ENCODE measurements around the gene ENC1.

The ENC1 gene

GRCh38 chr5:74670396-74671038 is 30.0 kb upstream of the ENC1 start:
- Histone ChIP-seq H3K4me3 (no peak overlapping the region), H3K27me3 (peaks cover 0 to 2% of the 10 kb centered on the region in 2 donors), H3K27ac (no peak overlapping the region), H3K4me1 (peaks cover 0 to 22% (median 12%) of the 10 kb centered on the region in 4 donors), H3K9me3 (no peaks in the 10 kb centered on the region), H3K36me3 (no peaks in the 10 kb centered on the region)
- no peak for DNase-seq
- intact Hi-C loops (cut with DNase I; ENCODE audit: low total_unique reads): loop anchor here (5.0 kb wide), 1 partner anchor 247 kb away; no protein-coding TSS in a partner anchor
- TF ChIP-seq, protein P1, sequence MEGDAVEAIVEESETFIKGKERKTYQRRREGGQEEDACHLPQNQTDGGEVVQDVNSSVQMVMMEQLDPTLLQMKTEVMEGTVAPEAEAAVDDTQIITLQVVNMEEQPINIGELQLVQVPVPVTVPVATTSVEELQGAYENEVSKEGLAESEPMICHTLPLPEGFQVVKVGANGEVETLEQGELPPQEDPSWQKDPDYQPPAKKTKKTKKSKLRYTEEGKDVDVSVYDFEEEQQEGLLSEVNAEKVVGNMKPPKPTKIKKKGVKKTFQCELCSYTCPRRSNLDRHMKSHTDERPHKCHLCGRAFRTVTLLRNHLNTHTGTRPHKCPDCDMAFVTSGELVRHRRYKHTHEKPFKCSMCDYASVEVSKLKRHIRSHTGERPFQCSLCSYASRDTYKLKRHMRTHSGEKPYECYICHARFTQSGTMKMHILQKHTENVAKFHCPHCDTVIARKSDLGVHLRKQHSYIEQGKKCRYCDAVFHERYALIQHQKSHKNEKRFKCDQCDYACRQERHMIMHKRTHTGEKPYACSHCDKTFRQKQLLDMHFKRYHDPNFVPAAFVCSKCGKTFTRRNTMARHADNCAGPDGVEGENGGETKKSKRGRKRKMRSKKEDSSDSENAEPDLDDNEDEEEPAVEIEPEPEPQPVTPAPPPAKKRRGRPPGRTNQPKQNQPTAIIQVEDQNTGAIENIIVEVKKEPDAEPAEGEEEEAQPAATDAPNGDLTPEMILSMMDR (IDR thresholded peaks at IDR 0.05): no peak

- Histone ChIP-seq H3K27ac (no peak overlapping the region), H3K4me1 (peaks cover 0 to 22% (median 12%) of the 10 kb centered on the region in 4 donors), H3K4me3 (no peak overlapping the region), H3K9me3 (no peaks in the 10 kb centered on the region), H3K36me3 (no peaks in the 10 kb centered on the region), H3K27me3 (peaks cover 0 to 2% of the 10 kb centered on the region in 2 donors)
- no peak for DNase-seq
- intact Hi-C loops (cut with DNase I; ENCODE audit: low total_unique reads): loop anchor here (5.0 kb wide), 1 partner anchor 247 kb away; no protein-coding TSS in a partner anchor
- TF ChIP-seq, protein P1 (IDR thresholded peaks at IDR 0.05): no peak
These were observed 29.3 kb upstream of the ENC1 start for GRCh38 chr5:74669821-74670220.

- no peak for DNase-seq
- Histone ChIP-seq H3K36me3 (no peaks in the 10 kb centered on the region), H3K4me3 (no peak overlapping the region), H3K27ac (no peak overlapping the region), H3K4me1 (peaks cover 0 to 6% (median 1%) of the 10 kb centered on the region in 4 donors), H3K27me3 (peaks cover 0 to 14% of the 10 kb centered on the region in 2 donors), H3K9me3 (no peaks in the 10 kb centered on the region)
- intact Hi-C loops (cut with DNase I; ENCODE audit: low total_unique reads): no loop called here
- TF ChIP-seq, protein P1 (IDR thresholded peaks at IDR 0.05): no peak
These were observed 26.9 kb upstream of the ENC1 start for GRCh38 chr5:74667396-74667795.

DNA sequence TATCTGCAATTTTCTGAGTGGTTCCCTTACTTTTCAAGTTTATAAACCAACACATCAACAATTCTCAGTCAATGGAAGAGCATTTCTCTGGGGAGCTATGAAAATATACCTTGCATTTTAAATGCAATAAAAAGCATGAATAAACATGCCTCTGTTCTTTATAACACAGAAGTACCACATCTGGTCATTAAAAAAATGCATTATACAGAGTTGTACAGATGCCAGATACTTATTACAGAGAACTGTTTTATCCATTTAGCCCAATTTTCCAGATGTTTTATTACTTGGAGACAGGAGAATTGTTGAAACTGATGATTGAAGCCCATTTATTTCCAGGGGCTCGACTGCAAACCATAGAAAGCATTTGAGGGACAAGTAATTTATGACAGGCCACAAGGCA is 25.3 kb upstream of the ENC1 start:
- Histone ChIP-seq H3K27me3 (peaks cover 0 to 14% of the 10 kb centered on the region in 2 donors), H3K4me1 (no peaks in the 10 kb centered on the region)
- TF ChIP-seq, protein P1 (IDR thresholded peaks at IDR 0.05): no peak

GRCh38 chr5:74665273-74665672 is 24.7 kb upstream of the ENC1 start:
- intact Hi-C loops (cut with DNase I; ENCODE audit: low total_unique reads): no loop called here
- TF ChIP-seq, protein P1 (IDR thresholded peaks at IDR 0.05): no peak
- Histone ChIP-seq H3K4me1 (no peaks in the 10 kb centered on the region), H3K27ac (no peak overlapping the region), H3K4me3 (no peak overlapping the region), H3K36me3 (no peaks in the 10 kb centered on the region), H3K9me3 (no peaks in the 10 kb centered on the region), H3K27me3 (peaks cover 0 to 14% of the 10 kb centered on the region in 2 donors)
- DNase-seq: no peak

More for the DNA sequence above, 25.3 kb upstream of the ENC1 start:
- Histone ChIP-seq H3K36me3 (no peaks in the 10 kb centered on the region), H3K9me3 (no peaks in the 10 kb centered on the region), H3K4me3 (no peak overlapping the region), H3K27ac (no peak overlapping the region)
- no peak for DNase-seq
- intact Hi-C loops (cut with DNase I; ENCODE audit: low total_unique reads): no loop called here
